ENCODE data around the gene CRYBG1. TPM values are rescaled to one million over a fixed set of nuclear protein-coding genes. Genes with fewer than 3 reads are reported as not detected.

Gene CRYBG1
- total RNA-seq, 1 donor from 2014 or later = 27.9 TPM

DNA sequence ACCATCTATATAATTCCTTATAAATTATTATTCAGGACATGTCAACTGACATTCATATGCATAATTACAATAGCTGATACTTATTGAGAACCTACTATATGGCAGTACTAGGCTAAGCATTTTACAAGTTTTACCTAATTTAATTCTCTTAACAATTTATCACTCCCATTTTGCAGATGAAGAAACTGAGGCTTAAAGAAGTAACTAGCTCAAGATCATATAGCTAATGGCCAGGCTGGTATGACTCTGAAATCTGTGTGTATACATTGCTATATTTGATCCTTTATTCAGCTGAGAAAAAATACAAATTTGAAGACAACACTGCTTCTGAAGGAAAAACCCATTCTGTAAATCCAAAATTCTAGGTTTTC is 85.0 kb downstream of the CRYBG1 start:
- no peak overlapping the region for H3K4me3 ChIP-seq
- ATAC-seq (no peak), DNase-seq (no peak)
- no peak overlapping the region for H3K27ac ChIP-seq
- no peaks in the 10 kb centered on the region for H3K27me3 ChIP-seq (ENCODE audit: low read depth)
- H3K4me1 ChIP-seq = peaks cover 6% of the 10 kb centered on the region
- H3K9me3 ChIP-seq = no peaks in the 10 kb centered on the region
- intact Hi-C loops (cut with DNase I) = loop anchor here (5.0 kb wide), 1 partner anchor 122 kb away; no protein-coding TSS in a partner anchor
- TF ChIP-seq, protein P1, sequence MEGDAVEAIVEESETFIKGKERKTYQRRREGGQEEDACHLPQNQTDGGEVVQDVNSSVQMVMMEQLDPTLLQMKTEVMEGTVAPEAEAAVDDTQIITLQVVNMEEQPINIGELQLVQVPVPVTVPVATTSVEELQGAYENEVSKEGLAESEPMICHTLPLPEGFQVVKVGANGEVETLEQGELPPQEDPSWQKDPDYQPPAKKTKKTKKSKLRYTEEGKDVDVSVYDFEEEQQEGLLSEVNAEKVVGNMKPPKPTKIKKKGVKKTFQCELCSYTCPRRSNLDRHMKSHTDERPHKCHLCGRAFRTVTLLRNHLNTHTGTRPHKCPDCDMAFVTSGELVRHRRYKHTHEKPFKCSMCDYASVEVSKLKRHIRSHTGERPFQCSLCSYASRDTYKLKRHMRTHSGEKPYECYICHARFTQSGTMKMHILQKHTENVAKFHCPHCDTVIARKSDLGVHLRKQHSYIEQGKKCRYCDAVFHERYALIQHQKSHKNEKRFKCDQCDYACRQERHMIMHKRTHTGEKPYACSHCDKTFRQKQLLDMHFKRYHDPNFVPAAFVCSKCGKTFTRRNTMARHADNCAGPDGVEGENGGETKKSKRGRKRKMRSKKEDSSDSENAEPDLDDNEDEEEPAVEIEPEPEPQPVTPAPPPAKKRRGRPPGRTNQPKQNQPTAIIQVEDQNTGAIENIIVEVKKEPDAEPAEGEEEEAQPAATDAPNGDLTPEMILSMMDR (IDR thresholded peaks at IDR 0.05) = no peak
- no peaks in the 10 kb centered on the region for H3K36me3 ChIP-seq

DNA sequence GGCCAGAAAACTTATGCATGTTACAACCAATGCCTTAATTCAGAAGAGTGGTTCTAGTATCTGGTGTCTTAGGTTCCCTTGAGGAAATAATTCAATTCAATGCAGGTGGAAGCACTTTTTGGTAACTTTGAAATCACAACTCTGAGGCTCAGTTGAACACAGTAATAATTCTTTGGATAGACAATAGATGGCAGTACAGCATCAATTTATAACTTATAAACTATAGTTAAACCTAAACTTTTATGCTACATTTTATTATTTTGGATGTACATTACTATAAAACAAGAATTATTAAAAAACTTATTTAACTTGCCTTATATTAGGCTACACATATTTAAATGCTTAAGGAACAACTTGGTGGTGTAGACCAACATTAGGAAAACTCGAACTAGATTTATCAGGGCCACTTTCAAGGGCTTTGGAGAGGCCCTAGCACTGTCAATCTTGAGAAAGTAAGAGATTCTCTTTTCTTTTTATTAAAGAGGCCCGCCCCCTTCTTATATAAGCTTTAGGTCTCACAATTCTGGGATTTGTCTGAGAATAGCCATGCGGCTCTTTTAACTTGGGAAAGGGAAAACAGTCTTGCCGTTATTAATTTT is 85.9 kb downstream of the CRYBG1 start:
- ATAC-seq (peak in 1 of 2 donors; percentile 65), DNase-seq (no peak)
- Histone ChIP-seq H3K27ac (no peak overlapping the region), H3K4me3 (no peak overlapping the region), H3K36me3 (no peaks in the 10 kb centered on the region), H3K27me3 (ENCODE audit: low read depth) (no peaks in the 10 kb centered on the region), H3K9me3 (no peaks in the 10 kb centered on the region), H3K4me1 (peaks cover 6% of the 10 kb centered on the region)
- intact Hi-C loops (cut with DNase I) = loop anchor here (5.0 kb wide), 1 partner anchor 121 kb away; no protein-coding TSS in a partner anchor
- TF ChIP-seq, protein P1 (IDR thresholded peaks at IDR 0.05) = peak; percentile 54

DNA sequence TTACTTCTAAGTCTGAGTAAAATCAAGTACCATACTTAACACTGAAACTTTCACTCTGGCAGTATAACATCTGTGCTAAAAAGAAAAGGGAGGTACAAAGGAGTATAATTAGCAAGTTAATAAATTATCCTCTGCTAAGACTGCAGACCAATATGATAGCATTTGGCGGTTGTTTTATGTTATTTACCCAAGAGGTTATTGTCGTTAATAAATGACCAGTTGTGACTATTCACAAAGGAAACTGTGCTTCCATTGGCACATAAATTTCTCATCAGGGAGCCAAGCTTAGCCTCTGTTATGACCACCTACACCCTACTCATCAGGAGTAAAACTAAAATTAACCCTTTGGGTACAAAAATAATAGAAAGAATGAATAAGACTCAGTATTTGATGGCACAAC is 86.5 kb downstream of the CRYBG1 start:
- Histone ChIP-seq H3K9me3 (no peaks in the 10 kb centered on the region), H3K4me3 (no peak overlapping the region), H3K4me1 (peaks cover 6% of the 10 kb centered on the region), H3K27ac (no peak overlapping the region), H3K36me3 (no peaks in the 10 kb centered on the region), H3K27me3 (ENCODE audit: low read depth) (no peaks in the 10 kb centered on the region)
- DNase-seq (no peak), ATAC-seq (no peak)
- TF ChIP-seq, protein P1 (IDR thresholded peaks at IDR 0.05) = no peak
- intact Hi-C loops (cut with DNase I) = loop anchor here (5.0 kb wide), 1 partner anchor 120 kb away; no protein-coding TSS in a partner anchor

DNA sequence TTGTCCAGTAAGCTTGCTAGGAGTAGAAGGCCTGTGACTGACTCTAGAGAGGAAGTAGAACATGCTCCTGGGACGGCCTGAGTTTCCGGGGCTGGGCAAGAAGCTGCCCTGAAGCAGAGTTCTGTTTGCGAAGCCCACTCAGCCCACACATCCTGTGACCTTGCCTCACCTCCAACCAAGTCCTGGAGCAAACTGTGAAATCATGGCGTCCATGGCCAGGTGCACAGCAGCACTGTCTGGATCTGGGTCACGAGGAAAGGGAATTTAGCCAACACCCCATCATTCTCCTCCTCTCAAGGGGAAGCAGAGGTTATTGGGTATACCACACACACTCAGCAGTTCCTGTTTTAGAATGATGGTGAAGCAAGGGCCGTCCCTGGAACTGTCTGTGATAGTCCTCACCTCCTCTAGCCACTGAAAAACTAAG is 87.5 kb downstream of the CRYBG1 start:
- intact Hi-C loops (cut with DNase I) = loop anchor here (5.0 kb wide), 1 partner anchor 119 kb away; no protein-coding TSS in a partner anchor
- DNase-seq = peak; percentile 68
- Histone ChIP-seq H3K27me3 (ENCODE audit: low read depth) (no peaks in the 10 kb centered on the region), H3K36me3 (no peaks in the 10 kb centered on the region), H3K9me3 (no peaks in the 10 kb centered on the region), H3K27ac (no peak overlapping the region), H3K4me3 (no peak overlapping the region), H3K4me1 (peaks cover 6% of the 10 kb centered on the region)
- TF ChIP-seq, protein P1 (IDR thresholded peaks at IDR 0.05) = no peak
- ATAC-seq = peak; percentile 81 to 83

DNA sequence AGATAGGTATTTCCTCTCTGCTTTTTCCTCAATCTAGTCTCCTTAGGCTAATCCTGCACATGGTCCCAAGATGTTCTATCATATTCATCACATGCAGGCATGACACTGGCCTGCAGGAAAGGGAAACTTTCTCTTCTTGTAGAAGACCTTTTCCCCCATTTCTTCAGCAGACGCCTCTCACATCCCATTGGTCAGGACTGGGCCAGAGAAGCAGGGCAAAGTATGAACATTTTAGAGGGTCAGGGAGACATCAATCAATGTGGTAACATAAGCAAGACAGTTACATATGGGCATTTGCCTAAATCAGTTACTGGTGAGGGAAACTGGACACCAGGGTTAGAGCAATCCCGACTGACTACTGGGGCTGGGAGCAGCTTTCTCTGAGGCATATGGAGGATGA is 90.1 kb downstream of the CRYBG1 start:
- peaks cover 6% of the 10 kb centered on the region for H3K4me1 ChIP-seq
- TF ChIP-seq, protein P1 (IDR thresholded peaks at IDR 0.05) = no peak
- DNase-seq (no peak), ATAC-seq (peak; percentile 5 to 20)
- intact Hi-C loops (cut with DNase I) = no loop called here
- no peaks in the 10 kb centered on the region for H3K9me3 ChIP-seq
- no peak overlapping the region for H3K4me3 ChIP-seq
- H3K27me3 ChIP-seq (ENCODE audit: low read depth) = no peaks in the 10 kb centered on the region
- H3K27ac ChIP-seq = no peak overlapping the region
- H3K36me3 ChIP-seq = no peaks in the 10 kb centered on the region

All from lower lobe of right lung (tissue), 2 donors.